HG03097 (cell line): Measurements from ENCODE around the gene NCKAP1.
"Not testable (repeated sequence)": the region's sequence is repeated elsewhere in the genome, so short reads cannot be mapped to it uniquely, and the experiment has no call there.

Experiments used
- ATAC-seq: cut with Tn5 transposase; IDR thresholded peaks from one replicate; pipeline ENCODE4 v1.9.1; 2021; ENCODE audit not compliant: unreplicated experiment, low FRiP score

The NCKAP1 gene

DNA sequence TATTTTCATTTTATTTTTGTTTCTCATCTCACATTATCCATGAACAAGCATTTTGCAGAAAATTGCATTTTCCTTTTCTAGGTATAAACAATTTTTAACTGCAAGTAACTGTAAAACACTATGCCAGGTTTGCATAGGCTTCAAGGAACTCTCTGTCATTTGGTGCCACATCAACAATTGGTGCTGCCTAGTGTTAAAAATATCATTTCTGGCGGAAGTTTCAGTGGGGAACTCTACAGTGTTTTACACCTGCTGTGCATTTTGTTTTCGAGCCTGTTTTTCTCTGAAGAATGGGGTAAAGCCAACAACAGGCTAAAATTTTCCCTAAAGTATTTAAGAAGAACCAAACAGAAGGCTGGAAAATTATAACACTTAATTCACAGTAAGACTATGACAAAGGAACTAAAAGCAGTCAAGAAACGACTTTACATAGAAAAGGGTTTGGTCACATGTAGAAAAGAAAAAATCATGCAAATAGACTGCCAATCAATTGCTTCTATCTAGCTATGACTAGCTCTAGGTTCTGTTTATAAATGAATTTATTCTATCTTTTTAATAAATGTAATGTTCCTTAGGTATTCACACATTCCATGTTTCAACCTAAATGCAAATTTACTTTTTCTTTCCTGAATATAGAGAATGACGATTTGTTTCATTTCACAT lies 150.4 kb downstream of the NCKAP1 start:
- no peak for ATAC-seq

DNA sequence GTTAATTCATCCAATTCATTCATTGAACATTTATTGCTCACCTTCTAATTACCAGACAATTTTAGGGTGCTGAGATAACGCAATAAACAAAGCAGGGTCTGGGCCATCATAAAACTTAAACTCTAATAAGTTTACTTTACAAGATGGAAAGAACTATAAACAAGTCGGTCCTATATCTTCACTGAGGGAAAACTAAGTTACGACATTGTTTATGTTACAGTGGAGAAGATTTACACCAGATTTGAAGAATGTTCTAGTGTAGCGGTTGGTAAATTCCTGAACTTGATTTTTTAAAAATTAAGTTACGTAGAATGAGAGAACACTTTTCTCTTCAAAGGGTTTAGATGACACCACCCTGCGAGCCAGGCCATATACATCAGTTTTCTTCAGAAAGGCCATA lies 151.2 kb downstream of the NCKAP1 start:
- no peak for ATAC-seq

DNA sequence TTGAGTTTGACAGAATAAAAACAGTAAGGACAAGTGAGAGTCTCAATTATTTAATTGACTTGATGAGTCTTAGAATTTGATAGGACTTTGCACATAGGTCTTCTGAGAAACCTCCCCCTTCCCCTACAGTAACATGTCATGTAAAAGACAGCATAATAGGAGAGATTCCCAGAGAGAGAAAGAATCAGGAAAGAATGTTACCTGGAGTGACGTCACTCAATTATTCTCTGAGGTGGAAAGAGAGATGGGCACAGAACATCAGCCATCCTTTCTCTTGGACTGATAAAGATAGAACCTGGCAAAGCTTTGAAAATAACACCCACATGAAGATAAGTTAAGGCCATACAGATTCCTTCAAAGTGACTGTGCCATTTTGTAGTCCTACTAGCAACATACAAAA lies 152.5 kb downstream of the NCKAP1 start:
- no peak for ATAC-seq

GRCh38 chr2:182883451-182883850 lies 154.8 kb downstream of the NCKAP1 start:
- no peak for ATAC-seq

DNA sequence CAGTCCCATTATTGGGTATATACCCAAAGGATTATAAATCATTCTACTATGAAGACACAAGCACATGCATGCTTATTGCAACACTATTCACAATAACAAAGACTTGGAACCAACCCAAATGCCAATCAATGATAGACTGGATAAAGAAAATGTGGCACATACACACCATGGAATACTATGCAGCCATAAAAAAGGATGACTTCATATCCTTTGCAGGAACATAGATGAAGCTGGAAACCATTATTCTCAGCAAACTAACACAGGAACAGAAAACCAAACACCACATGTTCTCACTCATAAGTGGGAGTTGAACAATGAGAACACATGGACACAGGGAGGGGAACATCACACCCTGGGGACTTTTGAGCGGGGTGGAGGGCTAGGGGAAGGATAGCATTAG lies 158.2 kb downstream of the NCKAP1 start:
- ATAC-seq = not testable (repeated sequence)

- ATAC-seq = not testable (repeated sequence)
Observed at GRCh38 chr2:182876653-182877052, 161.6 kb downstream of the NCKAP1 start.

- no peak for ATAC-seq
Observed at GRCh38 chr2:182870227-182870626, 168.0 kb downstream of the NCKAP1 start.

- no peak for ATAC-seq
Observed at GRCh38 chr2:182868054-182868796, 170.0 kb downstream of the NCKAP1 start.

DNA sequence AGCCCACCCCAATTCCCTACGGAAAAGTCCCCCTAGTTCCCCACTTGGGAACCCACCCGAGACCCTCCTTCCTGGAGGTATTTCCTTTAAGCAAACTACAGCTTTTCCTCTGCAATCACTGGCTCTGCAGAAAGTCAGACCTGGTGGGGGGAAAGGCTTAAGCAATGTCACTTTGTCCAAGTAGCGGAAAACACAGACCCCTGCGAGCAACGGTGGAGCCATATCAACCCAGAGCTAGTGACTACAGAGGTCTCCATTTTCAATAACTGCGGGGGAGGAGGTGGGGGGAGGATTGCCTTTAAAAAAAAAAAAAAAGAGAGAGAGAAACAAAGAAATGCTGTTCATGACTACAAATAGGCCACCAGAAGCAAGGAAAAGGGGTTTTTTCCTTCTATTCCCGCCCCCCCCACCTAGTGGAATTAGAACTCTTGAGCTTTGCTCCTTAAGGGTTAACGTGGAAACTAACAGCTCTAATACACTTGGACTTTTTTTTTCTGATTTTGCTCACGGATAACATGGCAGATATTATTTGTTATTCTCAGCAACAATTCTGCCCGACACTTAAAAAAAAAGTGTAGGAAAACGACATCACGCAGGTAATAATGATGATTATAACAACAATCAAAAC lies 170.7 kb downstream of the NCKAP1 start:
- no peak for ATAC-seq

DNA sequence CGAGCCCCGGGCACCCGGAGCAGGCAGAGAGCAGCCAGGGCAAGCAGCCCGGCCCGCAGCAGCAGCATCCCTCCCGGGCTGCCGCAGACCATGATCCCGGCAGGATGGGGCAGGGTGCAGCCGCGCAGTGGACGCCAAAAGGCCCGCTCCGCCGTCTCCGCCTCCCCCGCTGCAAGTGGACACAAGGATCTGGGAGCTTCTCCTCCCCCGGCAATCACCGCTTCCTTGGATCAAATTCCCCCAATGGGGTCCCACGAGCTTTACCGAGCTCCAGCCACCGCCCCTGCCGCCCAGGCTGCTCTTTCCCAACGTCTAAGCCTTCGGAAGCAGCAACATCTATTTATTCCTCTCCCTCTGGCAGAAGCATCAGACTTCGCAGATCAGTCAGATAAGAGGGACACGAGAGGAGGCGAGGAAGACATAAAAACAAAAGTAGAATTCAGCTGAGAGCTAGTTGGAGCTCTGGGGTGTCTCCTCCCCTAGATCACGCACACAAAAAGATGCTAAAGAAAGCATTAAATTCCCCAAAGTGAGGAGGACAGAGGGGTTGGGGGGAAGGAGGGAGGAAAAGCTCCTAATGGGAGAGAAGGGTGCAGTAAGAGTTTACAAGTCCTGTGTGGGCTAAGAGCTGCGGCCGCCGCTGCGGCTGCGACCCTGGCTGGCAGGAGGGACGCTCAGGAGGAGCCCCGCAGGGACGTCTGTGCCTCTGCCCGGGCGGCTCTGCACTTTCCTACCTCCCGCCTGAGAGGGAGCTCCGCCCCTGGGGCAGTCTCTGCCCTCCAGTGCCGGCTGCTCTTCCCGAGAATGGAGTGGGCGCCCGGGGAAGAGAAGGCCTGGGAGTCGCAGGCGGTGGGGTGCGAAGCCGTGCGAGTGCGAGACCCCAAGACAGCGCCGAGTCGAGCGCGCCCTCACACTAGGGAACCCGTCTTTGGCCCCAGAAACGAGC lies 171.5 kb downstream of the NCKAP1 start, which contains the start of gene FRZB:
Gene FRZB (minus strand): TSS at position 177 of the 946 bp plus-strand sequence. CDS start 85 bp downstream, at position 92.
- no peak for ATAC-seq

DNA sequence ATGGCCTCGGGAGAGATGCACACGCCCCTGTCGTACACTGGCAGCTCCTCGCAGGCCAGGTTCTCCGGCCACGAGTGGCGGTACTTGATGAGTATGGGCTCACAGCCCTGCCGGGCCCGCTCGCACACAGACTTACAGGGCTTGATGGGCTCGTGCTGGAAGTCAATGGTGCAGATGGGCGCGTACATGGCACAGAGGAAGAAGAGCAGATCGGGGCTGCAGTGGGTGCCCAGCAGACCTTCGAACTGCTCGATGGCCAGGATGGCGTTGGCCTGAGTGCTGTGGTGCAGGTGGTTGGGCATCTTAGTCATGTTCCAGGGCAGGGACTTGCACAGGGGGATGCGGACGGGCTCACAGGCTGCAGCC lies 172.2 kb downstream of the NCKAP1 start:
- ATAC-seq = no peak

GRCh38 chr2:182864949-182865570 lies 173.2 kb downstream of the NCKAP1 start:
- ATAC-seq = no peak

DNA sequence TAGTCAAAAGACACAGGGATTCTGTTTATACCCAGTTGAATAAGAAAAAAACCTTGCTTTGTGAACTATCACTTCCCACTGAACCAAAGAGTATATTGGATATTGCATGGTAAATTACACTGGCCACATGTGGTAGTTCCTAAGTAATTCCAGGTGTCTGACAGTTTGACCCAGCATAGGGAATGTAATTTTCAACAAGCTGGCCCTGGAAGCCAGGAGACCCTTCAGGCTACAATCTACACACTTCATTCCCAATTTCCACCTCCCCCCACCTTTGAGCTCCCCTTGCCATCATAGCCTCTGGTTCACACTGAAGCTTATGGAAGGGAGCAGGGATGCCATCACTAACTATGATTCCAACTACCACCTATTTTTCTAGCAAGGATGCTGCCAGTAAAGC lies 174.6 kb downstream of the NCKAP1 start:
- ATAC-seq = no peak

GRCh38 chr2:182862091-182862490 lies 176.2 kb downstream of the NCKAP1 start:
- no peak for ATAC-seq

DNA sequence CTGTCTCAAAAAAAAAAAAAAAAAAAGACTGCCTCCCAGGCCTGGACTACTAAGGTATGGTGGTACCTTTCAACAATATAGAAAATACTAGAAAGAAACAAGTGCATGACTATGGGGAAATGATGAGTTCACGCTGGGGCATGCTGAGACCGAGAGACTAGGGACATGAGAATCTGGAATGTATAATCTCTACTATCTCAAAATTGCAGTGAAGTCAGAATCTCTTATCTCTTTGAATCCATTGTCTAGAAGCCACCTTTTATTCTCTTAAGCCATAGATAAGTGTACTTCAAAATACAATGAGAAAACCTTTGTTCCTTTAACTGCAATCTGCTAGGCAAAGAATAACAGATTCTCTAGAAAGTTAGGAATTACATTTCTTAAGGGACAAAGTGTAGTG lies 177.4 kb downstream of the NCKAP1 start:
- no peak for ATAC-seq
